G401.6 (cell line): ENCODE data around the gene AAK1.
"Not testable (repeated sequence)": the region's sequence is repeated elsewhere in the genome, so short reads cannot be mapped to it uniquely, and the experiment has no call there.

Experiments used
- FAIRE-seq: peaks from 2 replicates; lab custom pipeline; 2012; peaks lifted over from hg19 to GRCh38; lab: Jason Lieb, UNC

Gene AAK1

DNA sequence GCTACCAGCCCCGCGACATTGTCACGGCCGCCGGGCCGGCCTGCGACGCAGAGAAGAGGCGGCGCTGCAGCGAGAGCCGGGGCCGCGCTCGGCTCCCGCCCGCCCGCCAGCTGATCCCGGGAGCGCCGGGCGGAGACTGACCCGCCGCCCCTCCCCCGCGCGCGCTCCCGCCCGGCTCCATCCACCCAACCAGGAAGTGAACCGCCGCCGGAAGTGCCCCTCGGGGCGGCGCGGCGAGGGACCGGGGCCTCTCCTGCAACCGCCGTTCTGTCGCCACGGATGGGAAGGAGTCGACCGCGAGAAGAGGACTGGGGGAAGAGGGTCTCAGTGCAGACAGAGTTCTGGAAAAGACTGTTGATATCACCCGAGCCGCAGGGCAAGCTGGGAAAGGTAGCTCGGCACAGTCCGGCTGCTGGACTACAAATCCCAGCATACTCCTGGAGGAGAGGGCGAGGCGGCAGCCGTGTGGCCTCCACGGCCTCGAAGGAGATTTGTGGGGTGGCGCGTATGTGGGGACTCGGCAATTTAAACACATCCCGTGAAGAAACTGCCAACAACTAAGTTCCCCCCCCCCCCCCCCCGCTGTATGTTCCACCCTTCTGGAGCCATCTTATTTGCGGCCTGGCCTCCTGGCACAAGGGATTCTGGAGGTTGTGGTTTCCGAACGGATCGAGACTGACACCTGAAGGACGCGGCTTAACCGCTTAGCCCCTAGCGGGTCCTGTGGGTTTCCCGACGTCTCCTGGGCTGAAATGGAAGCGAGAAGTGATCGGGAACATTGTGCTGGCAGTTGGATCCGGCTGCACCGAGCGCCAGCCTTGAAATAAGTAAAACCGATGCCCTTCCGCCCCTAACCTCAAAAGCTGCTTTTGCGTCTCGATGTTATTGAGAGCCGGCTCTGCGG, at the start of gene AAK1:
AAK1 (minus strand) TSS at position 138 of the 904 bp plus-strand sequence. CDS start 699 bp downstream, outside the sequence.
- FAIRE-seq: no peak

- FAIRE-seq: no peak
These were observed 48.9 kb upstream of the AAK1 start for GRCh38 chr2:69692424-69692823.

GRCh38 chr2:69689969-69690368, 46.4 kb upstream of the AAK1 start:
- FAIRE-seq: no peak

DNA sequence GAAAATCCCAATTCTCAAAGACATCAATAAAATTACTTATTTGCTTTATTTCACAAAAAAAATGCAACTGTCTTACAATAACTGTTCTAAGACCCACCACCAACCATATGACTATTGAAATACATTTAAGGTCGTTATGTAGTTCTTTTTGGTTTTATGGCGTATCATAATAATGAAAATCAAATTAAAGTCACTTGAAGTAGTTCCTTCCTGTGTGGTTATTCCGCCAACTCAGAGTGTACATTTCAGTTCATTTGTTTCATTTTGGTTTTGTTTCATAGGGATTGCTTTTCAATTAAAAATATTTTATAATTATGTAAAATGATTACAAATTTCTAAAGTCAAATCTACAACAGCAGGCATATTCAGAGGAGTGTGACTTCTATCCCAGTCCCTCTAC, 45.9 kb upstream of the AAK1 start:
- FAIRE-seq: no peak

DNA sequence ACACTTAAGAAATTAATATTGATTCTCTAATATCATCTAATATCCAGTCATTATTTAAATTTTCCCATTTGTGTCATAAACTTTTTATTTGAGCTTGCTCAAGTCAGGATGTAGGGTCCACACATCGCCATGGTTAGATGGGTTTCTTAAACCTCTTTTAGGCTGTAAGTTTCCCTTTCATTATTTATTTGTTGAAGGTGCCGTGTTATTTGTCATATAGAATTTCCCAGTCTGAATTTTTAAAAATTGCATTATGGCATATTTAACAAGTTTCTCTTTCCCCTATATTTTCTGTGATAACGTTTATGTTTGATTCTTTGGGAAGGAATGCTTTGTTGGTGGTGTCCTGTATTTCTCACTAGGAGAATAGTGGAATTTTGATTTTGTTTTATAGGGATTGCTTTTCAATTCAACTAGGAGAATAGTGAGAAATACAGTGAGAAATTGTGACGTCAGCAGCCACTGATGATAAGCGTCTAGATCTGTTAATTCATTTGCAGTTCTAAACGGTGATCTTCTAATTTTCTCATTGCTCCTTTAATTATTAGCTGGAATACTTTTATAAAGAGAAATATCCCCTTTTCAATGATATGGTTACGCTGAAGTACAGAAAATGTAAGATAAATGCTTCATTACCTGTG, 44.6 kb upstream of the AAK1 start:
- no peak for FAIRE-seq

DNA sequence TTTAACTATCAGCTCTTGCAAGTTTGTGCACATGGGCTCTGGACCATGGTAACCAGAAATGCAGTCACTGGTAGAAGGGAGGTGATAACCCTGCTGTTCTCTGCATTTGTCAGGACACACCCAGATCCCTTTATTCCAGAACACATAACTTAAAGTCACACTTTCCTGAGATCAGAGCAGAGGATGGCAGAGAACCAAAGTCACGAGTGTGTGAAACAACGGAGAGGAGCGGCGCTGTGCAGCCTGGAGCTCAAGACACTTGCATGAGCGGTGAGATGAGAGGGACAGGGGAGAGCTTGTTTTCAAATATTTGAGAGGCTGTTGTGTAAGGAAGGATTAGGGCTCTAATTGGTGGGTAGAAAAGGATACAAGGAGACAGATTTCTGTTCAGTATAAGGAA, 43.3 kb upstream of the AAK1 start:
- no peak for FAIRE-seq

GRCh38 chr2:69685321-69686048, 41.9 kb upstream of the AAK1 start:
- FAIRE-seq: no peak

DNA sequence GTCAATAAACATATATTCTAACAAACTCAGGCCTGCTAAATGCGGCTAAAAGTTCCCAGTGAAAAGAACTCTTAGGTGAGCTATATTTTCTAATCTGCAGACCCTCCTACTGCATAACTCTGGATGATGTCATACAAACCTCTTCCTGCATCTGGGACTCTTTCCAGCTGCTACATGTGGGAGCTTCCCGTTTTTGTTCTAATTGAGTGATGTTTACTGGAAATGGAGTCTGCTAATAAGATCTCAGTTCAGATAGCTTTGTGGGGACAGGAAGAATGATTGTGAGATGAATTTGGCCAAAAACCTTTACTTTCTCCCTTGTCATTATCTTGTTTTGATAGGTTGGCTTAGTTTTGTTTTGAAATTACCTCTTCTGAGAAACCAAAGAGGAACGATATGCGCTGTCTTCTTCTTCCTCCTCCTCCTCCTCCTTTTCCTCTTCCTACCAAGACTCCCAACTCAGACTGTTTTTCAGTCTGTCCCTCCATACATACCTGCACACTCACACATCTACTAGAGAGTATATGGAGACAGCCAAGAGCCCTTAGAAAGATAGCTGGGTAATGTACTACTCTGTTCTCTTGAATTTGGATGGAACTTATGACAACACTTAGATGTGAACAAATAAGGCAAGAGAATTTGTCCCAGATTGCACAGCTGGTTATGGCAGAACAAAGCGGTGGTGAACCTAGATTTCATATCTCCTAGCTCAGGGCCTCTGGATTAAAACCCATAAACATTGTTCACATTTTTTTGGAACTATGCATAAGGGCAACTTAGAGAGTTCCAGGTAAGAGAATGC, 39.8 kb upstream of the AAK1 start:
- FAIRE-seq: no peak

- peak; percentile 15 for FAIRE-seq
These were observed 39.0 kb upstream of the AAK1 start for GRCh38 chr2:69682525-69682924.

- FAIRE-seq: no peak
These were observed 36.6 kb upstream of the AAK1 start for GRCh38 chr2:69680001-69680675.

GRCh38 chr2:69677914-69678313, 34.4 kb upstream of the AAK1 start:
- FAIRE-seq: no peak

DNA sequence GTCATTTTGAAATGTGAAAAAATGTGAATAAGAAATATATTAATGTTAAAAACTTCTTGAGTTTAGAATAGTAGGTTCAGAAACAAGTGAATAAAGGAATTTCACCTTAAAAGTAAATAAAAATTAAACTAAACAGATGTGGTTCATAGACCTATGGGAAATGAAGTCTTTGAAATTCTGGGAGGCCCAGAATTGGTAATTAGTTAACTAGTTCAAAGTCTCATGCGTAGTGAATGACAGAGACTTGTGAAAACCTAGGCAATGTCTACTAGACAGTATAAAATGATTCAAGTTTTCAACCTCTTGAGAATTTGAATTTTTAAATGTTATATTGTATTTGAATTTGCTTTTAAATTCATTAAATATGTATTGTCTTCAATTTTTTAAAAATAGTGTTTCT, 32.6 kb upstream of the AAK1 start:
- FAIRE-seq: peak; percentile 67

GRCh38 chr2:69674316-69674670, 30.8 kb upstream of the AAK1 start:
- no peak for FAIRE-seq

DNA sequence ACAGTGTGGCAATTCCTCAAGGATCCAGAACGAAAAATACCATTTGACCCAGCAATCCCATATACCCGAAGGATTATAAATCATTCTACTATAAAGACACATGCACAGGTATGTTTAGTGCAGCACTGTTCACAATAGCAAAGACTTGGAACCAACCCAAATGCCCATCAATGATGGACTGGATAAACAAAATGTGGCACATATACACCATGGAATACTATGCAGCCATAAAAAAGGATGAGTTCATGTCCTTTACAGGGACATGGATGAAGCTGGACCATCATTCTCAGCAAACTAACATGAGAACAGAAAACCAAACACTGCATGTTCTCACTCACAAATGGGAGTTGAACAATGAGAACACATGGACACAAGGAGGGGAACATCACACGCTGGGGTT, 29.6 kb upstream of the AAK1 start:
- FAIRE-seq: not testable (repeated sequence)

- FAIRE-seq: no peak
These were observed 26.1 kb upstream of the AAK1 start for GRCh38 chr2:69669666-69670065.

DNA sequence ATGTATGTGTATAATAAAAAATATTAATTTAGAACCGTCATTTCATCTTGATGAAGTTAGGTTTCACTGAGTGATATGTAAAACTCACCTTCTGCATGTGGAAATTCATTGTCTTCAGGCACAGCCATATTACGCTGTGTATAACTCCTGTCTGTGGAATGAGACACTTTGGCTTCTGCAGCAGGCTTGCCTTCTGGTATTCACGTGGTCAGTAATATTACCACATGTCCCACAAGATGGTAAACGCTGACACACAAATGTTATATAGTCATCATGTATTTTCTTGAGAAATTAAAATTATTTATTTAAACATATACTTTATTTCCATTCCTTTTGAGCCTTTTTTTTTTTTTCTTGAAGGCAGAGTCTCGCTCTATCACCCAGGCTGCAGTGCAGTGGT, 25.1 kb upstream of the AAK1 start:
- no peak for FAIRE-seq

- no peak for FAIRE-seq
These were observed 24.4 kb upstream of the AAK1 start for GRCh38 chr2:69667805-69668382.

- FAIRE-seq: no peak
These were observed 21.6 kb upstream of the AAK1 start for GRCh38 chr2:69665152-69665551.

DNA sequence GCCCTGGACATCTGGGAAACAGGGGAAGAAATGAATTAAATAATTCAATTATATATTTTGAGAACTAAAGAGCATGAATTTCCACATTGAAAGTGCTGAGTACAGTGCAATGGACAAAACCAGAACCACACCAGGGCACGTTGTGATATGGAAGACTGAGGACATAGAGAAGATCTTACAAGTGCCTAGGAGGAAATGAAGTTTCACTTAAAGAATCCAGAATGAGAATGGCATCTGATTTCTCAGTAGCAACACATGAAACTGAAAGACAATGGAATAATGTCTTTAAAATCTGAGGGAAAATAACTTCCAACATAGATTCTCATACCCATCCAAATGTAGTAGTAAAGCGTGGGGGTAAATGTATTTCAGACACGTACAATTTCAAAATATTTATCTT, 20.3 kb upstream of the AAK1 start:
- no peak for FAIRE-seq

GRCh38 chr2:69662547-69662946, 19.0 kb upstream of the AAK1 start:
- FAIRE-seq: not testable (repeated sequence)

- no peak for FAIRE-seq
These were observed 17.1 kb upstream of the AAK1 start for GRCh38 chr2:69660637-69661036.
